ENCODE measurements around the gene NOTO. TPM values are rescaled to one million over a fixed set of nuclear protein-coding genes. Genes with fewer than 3 reads are reported as not detected.

The NOTO gene
- total RNA-seq, 1 donor: not detected

GRCh38 chr2:73255007-73255644 is 52.8 kb downstream of the NOTO start:
- Histone ChIP-seq H3K4me3 (ENCODE audit: low read length) (no peak overlapping the region), H3K4me1 (ENCODE audit: insufficient read depth, low read length) (no peaks in the 10 kb centered on the region), H3K9me3 (ENCODE audit: low read depth, low read length) (no peaks in the 10 kb centered on the region), H3K27me3 (ENCODE audit: insufficient read depth, low read length) (no peaks in the 10 kb centered on the region)

DNA sequence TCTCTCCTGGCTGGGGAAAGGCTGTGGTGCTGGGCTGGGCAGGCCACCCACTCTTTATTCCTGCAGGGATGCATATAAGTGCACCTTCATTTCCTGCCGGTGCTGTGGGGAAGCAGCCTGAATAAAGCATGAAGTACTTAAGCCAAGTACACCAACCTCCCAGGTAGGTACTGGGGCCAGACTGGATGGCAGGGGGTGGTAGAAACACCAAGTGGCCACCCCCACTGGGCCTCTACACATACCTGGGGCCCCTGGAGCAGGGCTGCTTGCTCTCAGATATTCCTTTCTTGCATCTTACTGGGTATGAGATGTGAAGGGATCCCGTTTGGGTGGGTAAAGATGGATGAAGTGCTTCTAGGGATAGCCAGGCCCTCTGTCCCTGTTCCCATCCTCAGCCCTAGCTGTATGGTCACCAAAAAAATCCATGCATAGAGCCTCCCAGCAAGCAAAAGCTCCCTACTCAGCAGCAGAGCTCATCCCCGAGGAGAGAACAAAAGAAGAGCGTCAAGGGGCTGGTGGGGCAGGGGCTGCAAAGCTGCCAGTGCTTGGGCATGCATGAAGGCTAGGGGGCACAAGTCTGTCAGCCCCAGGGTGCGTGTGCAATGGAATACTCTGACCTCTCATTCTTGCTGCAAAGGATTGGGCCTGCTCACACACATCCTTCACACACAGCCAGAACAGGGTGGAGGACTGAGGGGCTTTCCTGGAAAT is 53.7 kb downstream of the NOTO start:
- Histone ChIP-seq H3K4me3 (ENCODE audit: low read length) (no peak overlapping the region), H3K4me1 (ENCODE audit: insufficient read depth, low read length) (no peaks in the 10 kb centered on the region), H3K27me3 (ENCODE audit: insufficient read depth, low read length) (no peaks in the 10 kb centered on the region), H3K9me3 (ENCODE audit: low read depth, low read length) (no peaks in the 10 kb centered on the region)

- Histone ChIP-seq H3K27me3 (ENCODE audit: insufficient read depth, low read length) (no peaks in the 10 kb centered on the region), H3K4me1 (ENCODE audit: insufficient read depth, low read length) (no peaks in the 10 kb centered on the region), H3K4me3 (ENCODE audit: low read length) (no peak overlapping the region), H3K9me3 (ENCODE audit: low read depth, low read length) (no peaks in the 10 kb centered on the region)
Observed at GRCh38 chr2:73256618-73256922, 54.2 kb downstream of the NOTO start.

- H3K27me3 ChIP-seq (ENCODE audit: insufficient read depth, low read length): no peaks in the 10 kb centered on the region
- no peaks in the 10 kb centered on the region for H3K4me1 ChIP-seq (ENCODE audit: insufficient read depth, low read length)
- H3K9me3 ChIP-seq (ENCODE audit: low read depth, low read length): no peaks in the 10 kb centered on the region
- no peak overlapping the region for H3K4me3 ChIP-seq (ENCODE audit: low read length)
Observed at GRCh38 chr2:73257021-73257420, 54.6 kb downstream of the NOTO start.

DNA sequence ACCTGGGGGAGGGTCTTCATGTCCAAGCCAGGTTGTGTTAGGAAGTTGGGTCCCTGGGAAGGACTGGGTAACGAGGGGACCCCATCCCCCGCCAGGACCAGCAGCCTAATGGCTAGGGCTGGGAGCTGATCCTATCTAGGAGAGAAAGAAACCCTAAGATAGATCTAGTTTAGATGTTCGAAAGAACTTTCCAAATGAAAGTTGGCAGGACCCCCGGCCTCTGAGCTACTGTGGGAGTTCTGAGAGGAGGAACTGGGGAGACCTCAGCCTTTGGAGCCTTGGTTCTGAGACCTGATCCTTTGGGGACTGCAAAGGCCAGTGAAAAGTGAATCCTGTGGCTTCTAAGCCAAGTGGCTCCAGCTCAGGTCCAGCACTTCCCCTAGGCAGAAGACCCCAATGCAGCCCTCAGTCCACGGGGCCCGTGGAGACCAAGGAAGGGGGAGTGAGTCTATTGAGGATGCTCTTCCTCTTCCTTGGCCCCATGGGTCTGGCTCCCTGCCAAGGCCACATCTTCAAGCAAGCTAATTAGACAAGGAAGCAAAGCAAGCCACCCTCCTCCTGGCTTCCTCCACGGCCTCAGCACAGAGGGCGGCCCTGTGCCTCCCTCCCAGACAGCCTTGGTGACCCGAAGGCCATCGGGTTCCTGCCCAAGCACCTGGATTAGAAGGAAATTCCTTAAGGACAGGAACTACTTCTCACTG is 55.2 kb downstream of the NOTO start:
- no peak overlapping the region for H3K4me3 ChIP-seq (ENCODE audit: low read length)
- no peaks in the 10 kb centered on the region for H3K4me1 ChIP-seq (ENCODE audit: insufficient read depth, low read length)
- H3K9me3 ChIP-seq (ENCODE audit: low read depth, low read length): no peaks in the 10 kb centered on the region

DNA sequence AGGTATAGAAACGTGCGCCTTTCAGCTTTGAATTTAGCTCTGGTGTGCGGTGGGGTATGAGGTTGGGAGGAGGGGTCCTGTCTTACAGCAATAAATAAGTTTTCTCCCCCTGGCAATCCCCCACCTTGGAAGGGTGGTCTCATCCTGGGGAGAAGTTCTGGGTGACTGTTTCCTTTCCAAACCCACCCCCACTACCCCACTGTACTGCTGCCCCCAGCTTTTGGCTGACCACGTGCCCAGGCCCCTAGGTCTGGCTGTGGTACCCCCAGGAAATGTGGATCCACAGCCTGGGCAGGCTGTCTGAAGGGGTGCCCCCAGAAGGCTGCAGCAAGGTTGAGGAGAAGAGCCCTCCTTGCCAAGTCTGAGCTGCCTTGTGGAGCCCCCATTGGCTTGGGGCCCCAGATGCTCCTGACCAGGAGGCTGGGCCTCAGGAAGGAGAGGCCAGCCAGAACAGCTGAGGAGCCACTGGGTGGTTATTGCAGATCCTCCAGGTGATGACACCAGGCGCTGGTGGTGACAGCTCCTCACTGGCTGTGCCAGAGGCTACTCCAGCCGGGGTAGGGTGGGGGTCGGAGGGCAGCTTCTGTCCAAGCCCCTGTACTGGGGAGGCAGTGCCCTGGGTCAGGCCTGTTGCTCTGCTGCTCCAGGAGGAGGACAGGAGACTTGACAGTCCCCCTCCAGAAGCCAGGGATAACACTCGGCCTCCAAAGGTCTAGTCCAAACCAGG is 56.0 kb downstream of the NOTO start:
- H3K4me3 ChIP-seq (ENCODE audit: low read length): no peak overlapping the region
- no peaks in the 10 kb centered on the region for H3K27me3 ChIP-seq (ENCODE audit: insufficient read depth, low read length)
- no peaks in the 10 kb centered on the region for H3K9me3 ChIP-seq (ENCODE audit: low read depth, low read length)
- no peaks in the 10 kb centered on the region for H3K4me1 ChIP-seq (ENCODE audit: insufficient read depth, low read length)

More for the DNA sequence above, 55.2 kb downstream of the NOTO start:
- no peaks in the 10 kb centered on the region for H3K27me3 ChIP-seq (ENCODE audit: insufficient read depth, low read length)

DNA sequence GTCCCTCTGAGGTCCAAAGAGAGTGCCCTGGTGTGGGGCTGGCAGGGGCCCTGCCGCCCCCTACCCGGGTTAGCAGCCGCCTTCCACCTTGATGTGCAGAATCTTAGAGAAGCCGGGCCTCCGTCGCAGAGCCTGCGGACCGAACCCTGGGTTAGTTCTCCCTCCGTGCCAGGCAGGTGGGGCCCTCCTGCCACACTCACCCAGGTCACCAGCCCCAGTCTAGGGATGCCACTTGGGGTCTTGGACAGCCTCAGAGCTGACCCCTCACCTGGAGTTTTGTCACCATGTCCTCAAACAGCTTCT is 56.5 kb downstream of the NOTO start:
- H3K9me3 ChIP-seq (ENCODE audit: low read depth, low read length): no peaks in the 10 kb centered on the region
- H3K4me1 ChIP-seq (ENCODE audit: insufficient read depth, low read length): no peaks in the 10 kb centered on the region
- H3K4me3 ChIP-seq (ENCODE audit: low read length): no peak overlapping the region
- no peaks in the 10 kb centered on the region for H3K27me3 ChIP-seq (ENCODE audit: insufficient read depth, low read length)

GRCh38 chr2:73259276-73259675 is 56.9 kb downstream of the NOTO start:
- H3K9me3 ChIP-seq (ENCODE audit: low read depth, low read length): no peaks in the 10 kb centered on the region
- no peak overlapping the region for H3K4me3 ChIP-seq (ENCODE audit: low read length)
- no peaks in the 10 kb centered on the region for H3K27me3 ChIP-seq (ENCODE audit: insufficient read depth, low read length)
- H3K4me1 ChIP-seq (ENCODE audit: insufficient read depth, low read length): no peaks in the 10 kb centered on the region

GRCh38 chr2:73259704-73260337 is 57.4 kb downstream of the NOTO start:
- no peaks in the 10 kb centered on the region for H3K27me3 ChIP-seq (ENCODE audit: insufficient read depth, low read length)
- no peaks in the 10 kb centered on the region for H3K4me1 ChIP-seq (ENCODE audit: insufficient read depth, low read length)
- no peaks in the 10 kb centered on the region for H3K9me3 ChIP-seq (ENCODE audit: low read depth, low read length)
- H3K4me3 ChIP-seq (ENCODE audit: low read length): no peak overlapping the region

GRCh38 chr2:73260338-73260984 is 58.1 kb downstream of the NOTO start:
- Histone ChIP-seq H3K4me3 (ENCODE audit: low read length) (no peak overlapping the region), H3K27me3 (ENCODE audit: insufficient read depth, low read length) (no peaks in the 10 kb centered on the region)

More at GRCh38 chr2:73260338-73260984, 58.1 kb downstream of the NOTO start:
- no peaks in the 10 kb centered on the region for H3K4me1 ChIP-seq (ENCODE audit: insufficient read depth, low read length)
- no peaks in the 10 kb centered on the region for H3K9me3 ChIP-seq (ENCODE audit: low read depth, low read length)

Other genes with a start within 250 kb of the NOTO start
- 8.9 TPM for gene SFXN5, start 130.9 kb upstream of the NOTO start, total RNA-seq
- 14.5 TPM for gene RAB11FIP5, start 89.6 kb upstream of the NOTO start, total RNA-seq
- gene SMYD5, start 11.7 kb downstream of the NOTO start, total RNA-seq: 29.8 TPM
- gene PRADC1, start 30.7 kb downstream of the NOTO start, total RNA-seq: 4.4 TPM
- gene CCT7, start 31.7 kb downstream of the NOTO start, total RNA-seq: 66.3 TPM
- gene FBXO41, start 81.9 kb downstream of the NOTO start, total RNA-seq: 4.2 TPM
- 0.52 TPM for gene EGR4, start 91.0 kb downstream of the NOTO start, total RNA-seq
- 30.2 TPM for gene ALMS1, start 183.3 kb downstream of the NOTO start, total RNA-seq

Data from mononuclear cell (primary cell).